Endothelial cell of umbilical vein (primary cell): ENCODE results near the gene COMMD7. TPM values are rescaled to one million over a fixed set of nuclear protein-coding genes. Genes with fewer than 3 reads are reported as not detected.

Experiments
- BruUV-seq: library from RNA; stranded (reverse); fragments of 400-500 nt; replicated peaks from 2 replicates; lab custom pipeline; 2021; lab: Mats Ljungman, UMichigan
- CTCF ChIA-PET: fragments of 300-600, 350-600 bp; sonication (Branson Sonifier 250); formaldehyde crosslinking; loops from one replicate; lab custom pipeline; 2021; ENCODE audit warnings: antibody characterized with exemption, inconsistent platforms; lab: Charles Lee
- POLR2A ChIA-PET: fragments of 300-600, 350-600 bp; sonication (Branson Sonifier 250); formaldehyde crosslinking; loops from one replicate; lab custom pipeline; 2021; ENCODE audit warnings: antibody characterized with exemption, inconsistent platforms; lab: Charles Lee
- DNase-seq: peaks from one replicate; pipeline ENCODE4 v3.0.0-alpha.2; 2011; ENCODE audit warnings: low read depth, low spot score
- FAIRE-seq: peaks from 2 replicates; lab custom pipeline; 2011; peaks lifted over from hg19 to GRCh38; lab: Jason Lieb, UNC
- H2AFZ ChIP-seq: 2 replicates; pipeline ENCODE4 v1.6.0; 2012; ENCODE audit warnings: low read depth, low read length, control low read depth, inconsistent platforms
- H3K27ac ChIP-seq: 2 replicates; pipeline ENCODE4 v1.5.1; 2011; ENCODE audit warnings: low read depth, mild to moderate bottlenecking, control low read depth, low read length, moderate library complexity; ENCODE audit not compliant: insufficient read depth
- H3K27me3 ChIP-seq, 2 experiments: 2 replicates each; pipeline versions ENCODE4 v1.6.0 to v1.6.1; 2011; ENCODE audit warnings: low read length in 2 of 2, mixed read lengths in 1 of 2; ENCODE audit not compliant: control insufficient read depth in 2 of 2, insufficient read depth in 2 of 2
- H3K36me3 ChIP-seq, 2 experiments: 2 replicates in 1 of 2; 3 replicates in 1 of 2; pipeline ENCODE4 v1.5.1; 2011; ENCODE audit warnings: low read length in 2 of 2, mild to moderate bottlenecking in 1 of 2, moderate library complexity in 1 of 2; ENCODE audit not compliant: control insufficient read depth in 2 of 2, insufficient read depth in 2 of 2; ENCODE audit errors: extremely low read depth in 1 of 2
- H3K4me1 ChIP-seq: 3 replicates; pipeline ENCODE4 v1.5.1; 2011; ENCODE audit warnings: mild to moderate bottlenecking, low read length; ENCODE audit not compliant: control insufficient read depth, insufficient read depth; ENCODE audit errors: extremely low read depth
- H3K4me2 ChIP-seq: 2 replicates; pipeline ENCODE4 v1.6.1; 2011; ENCODE audit warnings: low read length, control low read depth, mixed read lengths; ENCODE audit not compliant: insufficient read depth
- H3K4me3 ChIP-seq, 3 experiments: fragments of 200-600 bp in 1 of 3; sonication (generic), shearing (Covaris generic) in 1 of 3; replicated peaks in 1 of 3; 2 replicates each; pipeline ENCODE4 v1.5.1; 2011 to 2016; ENCODE audit warnings: control low read depth in 3 of 3, low read length in 3 of 3, mild to moderate bottlenecking in 2 of 3, inconsistent platforms in 1 of 3, low read depth in 1 of 3, moderate library complexity in 1 of 3; ENCODE audit not compliant: insufficient read depth in 1 of 3
- H3K79me2 ChIP-seq: 2 replicates; pipeline ENCODE4 v1.6.0; 2012; ENCODE audit warnings: low read length, inconsistent platforms; ENCODE audit not compliant: control insufficient read depth, insufficient read depth
- H3K9ac ChIP-seq: replicated peaks from 2 replicates; pipeline ENCODE3; 2011; ENCODE audit warnings: low read length, control low read depth; ENCODE audit not compliant: insufficient read depth; ENCODE audit errors: extremely low read depth
- H3K9me1 ChIP-seq: replicated peaks from 3 replicates; pipeline ENCODE4 v1.6.0; 2011; ENCODE audit warnings: mild to moderate bottlenecking, low read length; ENCODE audit not compliant: control insufficient read depth, insufficient read depth; ENCODE audit errors: extremely low read depth
- H3K9me3 ChIP-seq: replicated peaks from 2 replicates; pipeline ENCODE4 v1.5.1; 2012; ENCODE audit warnings: low read length, inconsistent platforms; ENCODE audit not compliant: control insufficient read depth, insufficient read depth
- H4K20me1 ChIP-seq: replicated peaks from 2 replicates; pipeline ENCODE3; 2011; ENCODE audit warnings: mild to moderate bottlenecking, low read length; ENCODE audit not compliant: control insufficient read depth, insufficient read depth; ENCODE audit errors: extremely low read depth
- CTCF ChIP-seq, 2 donors: IDR thresholded peaks; 1 replicate in 1 of 2; 2 replicates in 1 of 2; pipeline ENCODE4 v1.5.1; 2011; ENCODE audit warnings: low read length in 2 of 2, mild to moderate bottlenecking in 2 of 2, moderate library complexity in 2 of 2, control low read depth in 1 of 2, inconsistent platforms in 1 of 2, low read depth in 1 of 2; ENCODE audit not compliant: insufficient read depth in 1 of 2; ENCODE audit errors: extremely low read depth in 1 of 2
- EZH2 ChIP-seq: IDR thresholded peaks from 2 replicates; pipeline ENCODE4 v1.6.1; 2012; ENCODE audit warnings: borderline replicate concordance, low read depth, mild to moderate bottlenecking, moderate library complexity, low read length, inconsistent platforms; ENCODE audit not compliant: severe bottlenecking
- FOS ChIP-seq: IDR thresholded peaks from 2 replicates; pipeline ENCODE4 v1.6.1; 2011; ENCODE audit warnings: mild to moderate bottlenecking, low read length, moderate library complexity, borderline replicate concordance; ENCODE audit not compliant: insufficient read depth
- GATA2 ChIP-seq: IDR thresholded peaks from 2 replicates; pipeline ENCODE4 v1.7.0; 2011; ENCODE audit warnings: low read depth, mild to moderate bottlenecking, moderate library complexity, mixed read lengths, low read length; ENCODE audit not compliant: insufficient read length, insufficient read depth
- JUN ChIP-seq: IDR thresholded peaks from 2 replicates; pipeline ENCODE4 v1.6.1; 2011; ENCODE audit warnings: borderline replicate concordance, low read depth; ENCODE audit not compliant: insufficient read length, insufficient read depth
- MAX ChIP-seq: IDR thresholded peaks from 2 replicates; pipeline ENCODE4 v1.6.1; 2011; ENCODE audit not compliant: insufficient read depth, insufficient read length
- MYC ChIP-seq: IDR thresholded peaks from one replicate; pipeline ENCODE4 v1.6.1; 2011; ENCODE audit warnings: mild to moderate bottlenecking, low read depth, low read length
- POLR2A ChIP-seq: IDR thresholded peaks from 2 replicates; pipeline ENCODE4 v1.6.1; 2012; ENCODE audit warnings: low read depth, mild to moderate bottlenecking, control low read depth, low read length
- POLR2AphosphoS5 ChIP-seq: IDR thresholded peaks from 2 replicates; pipeline ENCODE4 v1.6.1; 2012; ENCODE audit warnings: low read depth, mild to moderate bottlenecking, control low read depth, low read length, moderate library complexity; ENCODE audit not compliant: insufficient read depth
- dilution Hi-C: fragments of 300-500 bp; cut with MboI; formaldehyde crosslinking; loops from one replicate; pipeline ENCODE4 v1.15.0; 2019; ENCODE audit warnings: low sequenced_read_pairs; ENCODE audit not compliant: extremely low pct_ligation_motif_present
- intact Hi-C: fragments of 100-400 bp; cut with micrococcal nuclease; formaldehyde crosslinking; loops from one replicate; pipeline ENCODE4 v1.10.0; 2022
- polyA plus RNA-seq, 4 experiments: library from polyadenylated mRNA; depleted of rRNA in 3 of 4; stranded (reverse) in 3 of 4; unstranded in 1 of 4; fragments of >200 nt; gene quantifications; 2 replicates each; pipeline versions ENCODE4 v1.2.1 to v1.2.3, GENCODE V29; 2011 to 2012; ENCODE audit warnings: missing spikeins in 1 of 4
- total RNA-seq: library from RNA; stranded (reverse); gene quantifications from 2 replicates; pipeline ENCODE4 v1.2.3, GENCODE V29; 2021

COMMD7 gene
- total and polyA plus RNA-seq, 2 donors (not counting 3 experiments of a cell fraction or from before 2014, with no cell fraction given) = 58.8 to 72.9 TPM

- CTCF ChIA-PET = interaction anchor here (1.0 to 3.0 kb wide), 4 partner anchors 9 to 142 kb away, joined by 3 to 19 read pairs (median 11); partner anchors contain the start of gene C20orf203
- intact Hi-C loops = no loop called here
- H3K79me2 ChIP-seq = no peaks in the 10 kb centered on the region
- H3K4me1 ChIP-seq = peaks cover 3% of the 10 kb centered on the region
- no peaks in the 10 kb centered on the region for H4K20me1 ChIP-seq
- no peaks in the 10 kb centered on the region for H3K9me3 ChIP-seq
- no peak overlapping the region for H3K4me2 ChIP-seq
- DNase-seq (no peak), FAIRE-seq (no peak)
- no peaks in the 10 kb centered on the region for H3K9me1 ChIP-seq
- no peak overlapping the region for H3K27ac ChIP-seq
- H3K36me3 ChIP-seq = no peaks in the 10 kb centered on the region
- TF ChIP-seq MAX (no peak), POLR2A (no peak), MYC (no peak), POLR2AphosphoS5 (no peak), EZH2 (no peak), FOS (no peak)
- no TSS peak for BruUV-seq
- no peak overlapping the region for H3K4me3 ChIP-seq
- no peak overlapping the region for H3K9ac ChIP-seq
- POLR2A ChIA-PET = no interaction called here
- no peaks in the 10 kb centered on the region for H3K27me3 ChIP-seq
- H2AFZ ChIP-seq = peak overlapping the region; percentile 14
- dilution Hi-C loops = no loop called here
These were observed 78.5 kb downstream of the COMMD7 start for GRCh38 chr20:32664678-32665159.

- no peaks in the 10 kb centered on the region for H4K20me1 ChIP-seq
- H2AFZ ChIP-seq = no peak overlapping the region
- ChIA-PET POLR2A (no interaction called here), CTCF (interaction anchor here (1.2 to 3.0 kb wide), 5 partner anchors 10 to 142 kb away, joined by 3 to 19 read pairs (median 15); partner anchors contain the start of gene C20orf203)
- DNase-seq (no peak), FAIRE-seq (no peak)
- H3K4me2 ChIP-seq = no peak overlapping the region
- no peaks in the 10 kb centered on the region for H3K9me1 ChIP-seq
- BruUV-seq = no TSS peak
- no peak for TF ChIP-seq FOS
- no peak for TF ChIP-seq CTCF (IDR thresholded peaks at IDR 0.05; ENCODE audit: extremely low read depth in 1 of 2, insufficient read depth in 1 of 2, low read depth in 1 of 2, low read length in 2 of 2)
- TF ChIP-seq EZH2 = no peak
- TF ChIP-seq GATA2 = no peak
- no peak for TF ChIP-seq POLR2AphosphoS5
- no peak for TF ChIP-seq JUN
- TF ChIP-seq MYC = no peak
- no peak for TF ChIP-seq MAX
- no peak for TF ChIP-seq POLR2A
- no peaks in the 10 kb centered on the region for H3K9me3 ChIP-seq
- H3K27ac ChIP-seq = no peak overlapping the region
- H3K79me2 ChIP-seq = no peaks in the 10 kb centered on the region
- H3K36me3 ChIP-seq = no peaks in the 10 kb centered on the region
- H3K27me3 ChIP-seq = no peaks in the 10 kb centered on the region
- H3K4me3 ChIP-seq = no peak overlapping the region
- peaks cover 3% of the 10 kb centered on the region for H3K4me1 ChIP-seq
- intact Hi-C loops (no loop called here), dilution Hi-C loops (no loop called here)
- H3K9ac ChIP-seq = no peak overlapping the region
These were observed 79.1 kb downstream of the COMMD7 start for GRCh38 chr20:32664012-32664677.
